H1 (cell line): Measurements from ENCODE around the gene KIT. TPM values are rescaled to one million over a fixed set of nuclear protein-coding genes. Genes with fewer than 3 reads are reported as not detected.

Experiments used
- BACH1 ChIP-seq: IDR thresholded peaks from 2 replicates; pipeline ENCODE4 v1.6.1; 2012; ENCODE audit warnings: low read length, improper control_type of control experiment
- CHD1 ChIP-seq: IDR thresholded peaks from 2 replicates; pipeline ENCODE4 v1.6.1; 2012; ENCODE audit warnings: low read depth, low read length, improper control_type of control experiment
- E2F6 ChIP-seq: IDR thresholded peaks from 2 replicates; pipeline ENCODE4 v1.6.1; 2012; ENCODE audit warnings: inconsistent platforms
- KDM5A ChIP-seq: fragments of 200-600 bp; IDR thresholded peaks from 2 replicates; pipeline ENCODE4 v1.7.1; 2012; ENCODE audit warnings: mild to moderate bottlenecking, low read length, inconsistent platforms, mixed read lengths
- SAP30 ChIP-seq: fragments of 300-600 bp; sonication (generic); IDR thresholded peaks from 2 replicates; pipeline ENCODE4 v1.7.1; 2012; ENCODE audit warnings: low read length, moderate library complexity, mild to moderate bottlenecking, inconsistent platforms; ENCODE audit not compliant: insufficient read depth, insufficient replicate concordance
- TCF12 ChIP-seq: IDR thresholded peaks from 2 replicates; pipeline ENCODE4 v1.6.1; 2011; ENCODE audit warnings: low read depth, mild to moderate bottlenecking, low read length
- TEAD4 ChIP-seq: IDR thresholded peaks from 2 replicates; pipeline ENCODE4 v1.6.1; 2012; ENCODE audit warnings: low read depth, low read length, inconsistent platforms, mixed read lengths
- polyA plus RNA-seq, 7 experiments: library from polyadenylated mRNA; depleted of rRNA in 3 of 7; stranded (reverse) in 5 of 7; unstranded in 2 of 7; fragments of >200 nt in 5 of 7; fragments of 200-250 nt in 2 of 7; gene quantifications; 1 replicate in 5 of 7; 2 replicates in 1 of 7; 4 replicates in 1 of 7; pipeline versions ENCODE4 v1.2.1 to v1.2.3, GENCODE V29; 2011 to 2013; ENCODE audit warnings: missing spikeins in 2 of 7, mixed read lengths in 2 of 7
- total RNA-seq: library from RNA; stranded (reverse); fragmentation: NEBNext Ultra II Directional; extraction: Animal tissue kit (Norgen Biotek cat#: 25700); gene quantifications from 2 replicates; pipeline ENCODE4 v1.2.1, GENCODE V29; 2021

The KIT gene
- total and polyA plus RNA-seq, 2 of the 8 experiments (the other 6 are each of a cell fraction or from before 2014, with no cell fraction given), result 14.4 to 24.8 TPM

- TF ChIP-seq TCF12, result no peak
- TF ChIP-seq CHD1, result no peak
- no peak for TF ChIP-seq SAP30
- TF ChIP-seq TEAD4, result no peak
- TF ChIP-seq KDM5A, result no peak
- no peak for TF ChIP-seq BACH1
- TF ChIP-seq E2F6, result no peak
- TF ChIP-seq, all 59 proteins: peak for 0
Observed at GRCh38 chr4:54660591-54660990, 2.8 kb downstream of the KIT start (continued).
